BLaER1 (cell line): ENCODE data around the gene PWWP2B.

Source experiments
- H3K27ac ChIP-seq: shearing (Covaris generic); formaldehyde crosslinking; 2 replicates; pipeline ENCODE4 v1.8.1; 2022
- H3K27me3 ChIP-seq: shearing (Covaris generic); formaldehyde crosslinking; 2 replicates; pipeline ENCODE4 v1.8.1; 2022
- H3K36me3 ChIP-seq: shearing (Covaris generic); formaldehyde crosslinking; 2 replicates; pipeline ENCODE4 v1.8.1; 2022
- H3K4me1 ChIP-seq: shearing (Covaris generic); formaldehyde crosslinking; 2 replicates; pipeline ENCODE4 v1.8.1; 2022
- H3K4me2 ChIP-seq: shearing (Covaris generic); formaldehyde crosslinking; 2 replicates; pipeline ENCODE4 v1.8.1; 2022
- H3K4me3 ChIP-seq: shearing (Covaris generic); formaldehyde crosslinking; 2 replicates; pipeline ENCODE4 v1.8.1; 2022
- H3K9ac ChIP-seq: shearing (Covaris generic); formaldehyde crosslinking; 2 replicates; pipeline ENCODE4 v1.8.1; 2022
- H3K9me3 ChIP-seq: shearing (Covaris generic); formaldehyde crosslinking; 2 replicates; pipeline ENCODE4 v1.8.1; 2022
- H4K20me1 ChIP-seq: shearing (Covaris generic); formaldehyde crosslinking; 2 replicates; pipeline ENCODE4 v1.8.1; 2022
- Cebpa-rat ChIP-seq: shearing (Covaris generic); IDR thresholded peaks from 2 replicates; pipeline ENCODE4 v1.8.1; 2022

PWWP2B gene

GRCh38 chr10:132392811-132393694 lies 3.9 kb upstream of the PWWP2B start:
- H3K4me3 ChIP-seq = no peak overlapping the region
- H3K9ac ChIP-seq = no peak overlapping the region
- no peak for TF ChIP-seq Cebpa-rat
- no peak overlapping the region for H3K27ac ChIP-seq
- H4K20me1 ChIP-seq = peaks cover 11% of the 10 kb centered on the region
- H3K27me3 ChIP-seq = peaks cover 30% of the 10 kb centered on the region; the same call in 1 of the 2 replicates
- H3K4me2 ChIP-seq = peak overlapping the region; percentile 99
- H3K4me1 ChIP-seq = peaks cover 66% of the 10 kb centered on the region
- no peaks in the 10 kb centered on the region for H3K36me3 ChIP-seq
- no peaks in the 10 kb centered on the region for H3K9me3 ChIP-seq

DNA sequence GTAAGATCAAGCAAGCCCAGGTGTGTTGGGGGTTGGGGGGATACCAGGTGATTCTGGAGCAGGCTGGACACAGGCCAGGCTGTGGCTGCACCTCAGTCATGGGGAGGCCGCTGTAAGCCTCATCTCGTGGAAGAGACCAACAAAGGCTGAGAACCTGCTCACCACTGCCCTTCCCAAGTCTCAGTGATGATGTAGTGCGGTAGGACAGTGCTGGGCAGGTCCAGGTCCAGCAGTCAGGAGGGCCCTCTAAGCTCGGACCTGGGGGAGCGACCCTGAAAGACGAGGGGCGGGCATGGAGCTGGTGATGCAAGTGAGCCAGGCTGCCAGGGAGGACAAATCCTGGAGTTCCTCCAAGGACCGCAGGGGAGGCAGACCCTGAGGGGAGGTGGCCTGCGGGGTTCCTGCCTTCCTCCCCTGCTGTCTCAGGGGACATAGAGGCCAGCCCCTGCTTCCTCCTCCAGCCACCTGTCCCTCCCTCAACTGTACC lies 3.3 kb upstream of the PWWP2B start:
- Histone ChIP-seq H3K4me2 (peak overlapping the region; percentile 99), H3K27me3 (peaks cover 35% of the 10 kb centered on the region), H3K4me3 (0 out of 2 replicates have a peak overlapping the region, but pooled peaks have one; percentile 24), H3K36me3 (no peaks in the 10 kb centered on the region), H4K20me1 (peaks cover 18% of the 10 kb centered on the region), H3K4me1 (peaks cover 72% of the 10 kb centered on the region), H3K9ac (no peak overlapping the region; the same call in 1 of the 2 replicates), H3K27ac (no peak overlapping the region), H3K9me3 (no peaks in the 10 kb centered on the region)
- no peak for TF ChIP-seq Cebpa-rat

DNA sequence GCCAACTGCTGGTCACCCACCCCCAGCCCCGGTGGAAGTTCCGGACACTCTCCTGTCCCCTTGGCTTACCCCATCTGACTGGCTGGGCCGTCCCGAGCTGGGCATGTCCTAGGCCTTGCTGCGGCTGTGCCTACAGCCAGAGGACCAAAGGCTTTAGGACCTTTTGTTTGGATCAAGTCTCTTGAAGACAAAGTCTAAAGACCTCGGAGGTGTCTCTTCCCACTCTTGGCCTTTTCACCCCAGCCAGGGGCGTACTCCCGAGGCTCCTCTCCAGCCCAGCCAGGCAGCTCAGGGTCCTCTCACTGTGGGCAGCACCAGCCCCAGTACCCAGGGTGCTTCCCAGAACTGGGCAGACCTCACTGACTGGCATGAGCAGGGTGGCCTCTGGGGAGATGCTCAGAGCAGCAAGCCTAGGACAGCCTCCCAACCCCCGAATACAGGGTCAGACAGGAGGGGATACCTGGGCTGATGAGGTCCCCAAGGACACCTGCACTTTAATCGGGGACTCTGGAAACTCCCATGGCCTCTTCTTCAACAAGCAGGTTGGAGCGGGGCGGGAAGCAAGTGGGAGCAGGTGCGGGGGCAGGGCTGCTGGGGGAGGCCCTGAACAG lies 2.7 kb upstream of the PWWP2B start:
- H4K20me1 ChIP-seq = peaks cover 24% of the 10 kb centered on the region
- no peaks in the 10 kb centered on the region for H3K9me3 ChIP-seq
- no peak overlapping the region for H3K27ac ChIP-seq
- peaks cover 72% of the 10 kb centered on the region for H3K4me1 ChIP-seq
- TF ChIP-seq Cebpa-rat = no peak
- no peaks in the 10 kb centered on the region for H3K36me3 ChIP-seq
- H3K4me2 ChIP-seq = peak overlapping the region; percentile 99
- peak overlapping the region; percentile 8; the same call in 1 of the 2 replicates for H3K9ac ChIP-seq
- H3K4me3 ChIP-seq = 0 out of 2 replicates have a peak overlapping the region, but pooled peaks have one; percentile 24
- H3K27me3 ChIP-seq = peaks cover 35% of the 10 kb centered on the region

- H3K27ac ChIP-seq = no peak overlapping the region; the same call in 1 of the 2 replicates
- peak overlapping the region; percentile 99 for H3K4me2 ChIP-seq
- H3K4me3 ChIP-seq = peak overlapping the region; percentile 84
These were observed 1.9 kb upstream of the PWWP2B start for GRCh38 chr10:132394936-132395703.

DNA sequence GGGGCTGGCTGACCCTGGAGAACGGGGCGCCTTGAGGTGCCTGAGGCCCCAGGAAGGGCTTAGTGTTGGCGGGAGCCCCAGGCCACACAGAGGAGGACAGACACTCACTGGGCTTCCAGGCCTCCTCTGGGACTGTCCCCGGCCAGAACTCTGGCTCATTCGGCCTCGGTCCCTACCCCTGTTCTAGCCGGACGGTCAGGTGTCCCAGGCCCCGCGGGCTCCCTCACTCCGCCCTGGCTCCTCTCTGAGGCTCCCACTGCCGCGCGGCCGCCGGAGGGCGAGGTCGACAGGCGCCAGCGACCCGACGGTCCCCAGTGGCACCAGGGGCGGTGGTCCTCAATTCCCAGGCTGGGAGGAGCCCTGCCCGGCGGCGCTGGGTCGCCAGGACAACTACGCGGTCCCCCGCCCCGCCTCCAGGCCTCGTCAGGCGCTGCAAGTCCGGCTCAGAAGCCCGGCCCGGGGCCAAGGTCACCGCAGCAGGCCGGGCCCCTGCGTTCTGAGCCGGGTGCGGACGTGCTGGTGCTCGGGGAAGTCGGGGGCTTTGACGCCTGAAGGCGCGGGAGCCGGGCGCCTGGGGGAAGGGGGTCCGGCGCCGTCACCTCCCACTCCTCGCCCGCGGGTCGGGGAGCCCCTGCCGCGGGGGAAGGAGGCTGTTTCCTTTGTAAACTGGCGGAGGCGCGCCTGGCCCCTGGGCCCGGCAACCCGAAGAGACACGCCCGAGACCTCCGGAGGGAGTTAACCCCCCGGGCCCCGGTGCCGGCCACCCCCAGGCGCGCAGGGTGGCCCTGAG lies 1.1 kb upstream of the PWWP2B start:
- peak overlapping the region; percentile 86 for H3K9ac ChIP-seq
- peak overlapping the region; percentile 92 for H3K27ac ChIP-seq
- H4K20me1 ChIP-seq = peaks cover 40% of the 10 kb centered on the region
- peaks cover 72% of the 10 kb centered on the region for H3K4me1 ChIP-seq
- peaks cover 32% of the 10 kb centered on the region for H3K27me3 ChIP-seq
- H3K9me3 ChIP-seq = no peaks in the 10 kb centered on the region
- H3K4me2 ChIP-seq = peak overlapping the region; percentile 99
- H3K36me3 ChIP-seq = no peaks in the 10 kb centered on the region
- no peak for TF ChIP-seq Cebpa-rat
- peak overlapping the region; percentile 84 for H3K4me3 ChIP-seq

More at GRCh38 chr10:132394936-132395703, 1.9 kb upstream of the PWWP2B start:
- H3K9ac ChIP-seq = peak overlapping the region; percentile 86; the same call in 1 of the 2 replicates
- H4K20me1 ChIP-seq = peaks cover 32% of the 10 kb centered on the region
- no peaks in the 10 kb centered on the region for H3K36me3 ChIP-seq
- H3K9me3 ChIP-seq = no peaks in the 10 kb centered on the region
- H3K4me1 ChIP-seq = peaks cover 72% of the 10 kb centered on the region
- no peak for TF ChIP-seq Cebpa-rat
- H3K27me3 ChIP-seq = peaks cover 35% of the 10 kb centered on the region

DNA sequence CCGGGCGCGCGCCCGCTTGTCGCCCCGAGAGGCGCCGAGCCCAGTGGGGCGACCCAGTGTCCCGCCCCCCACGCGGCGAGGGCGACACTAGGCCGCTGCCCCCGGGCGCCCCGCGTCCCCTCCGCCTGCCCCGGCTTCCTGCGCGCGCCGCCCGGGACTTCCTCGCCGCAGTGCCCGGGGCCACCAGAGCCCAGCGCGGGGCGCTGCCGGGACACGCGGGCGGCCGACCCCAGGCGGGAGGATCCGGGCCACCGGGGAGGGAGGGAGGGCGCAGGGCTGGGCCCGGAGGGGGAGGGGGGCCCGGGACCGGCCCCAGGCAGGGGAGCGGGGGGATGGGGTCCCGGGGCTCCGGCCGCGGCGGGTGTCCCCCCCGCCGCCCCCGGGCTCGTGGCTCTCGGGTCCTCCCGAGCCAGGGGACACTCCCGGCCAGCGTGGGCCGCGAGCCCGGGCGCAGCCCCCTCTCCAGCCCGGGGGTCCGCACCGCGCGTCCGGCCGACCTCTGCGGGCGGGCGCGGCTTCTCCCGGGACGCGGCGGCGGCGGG lies 435 bp upstream of the PWWP2B start:
- H3K4me1 ChIP-seq = peaks cover 78% of the 10 kb centered on the region

DNA sequence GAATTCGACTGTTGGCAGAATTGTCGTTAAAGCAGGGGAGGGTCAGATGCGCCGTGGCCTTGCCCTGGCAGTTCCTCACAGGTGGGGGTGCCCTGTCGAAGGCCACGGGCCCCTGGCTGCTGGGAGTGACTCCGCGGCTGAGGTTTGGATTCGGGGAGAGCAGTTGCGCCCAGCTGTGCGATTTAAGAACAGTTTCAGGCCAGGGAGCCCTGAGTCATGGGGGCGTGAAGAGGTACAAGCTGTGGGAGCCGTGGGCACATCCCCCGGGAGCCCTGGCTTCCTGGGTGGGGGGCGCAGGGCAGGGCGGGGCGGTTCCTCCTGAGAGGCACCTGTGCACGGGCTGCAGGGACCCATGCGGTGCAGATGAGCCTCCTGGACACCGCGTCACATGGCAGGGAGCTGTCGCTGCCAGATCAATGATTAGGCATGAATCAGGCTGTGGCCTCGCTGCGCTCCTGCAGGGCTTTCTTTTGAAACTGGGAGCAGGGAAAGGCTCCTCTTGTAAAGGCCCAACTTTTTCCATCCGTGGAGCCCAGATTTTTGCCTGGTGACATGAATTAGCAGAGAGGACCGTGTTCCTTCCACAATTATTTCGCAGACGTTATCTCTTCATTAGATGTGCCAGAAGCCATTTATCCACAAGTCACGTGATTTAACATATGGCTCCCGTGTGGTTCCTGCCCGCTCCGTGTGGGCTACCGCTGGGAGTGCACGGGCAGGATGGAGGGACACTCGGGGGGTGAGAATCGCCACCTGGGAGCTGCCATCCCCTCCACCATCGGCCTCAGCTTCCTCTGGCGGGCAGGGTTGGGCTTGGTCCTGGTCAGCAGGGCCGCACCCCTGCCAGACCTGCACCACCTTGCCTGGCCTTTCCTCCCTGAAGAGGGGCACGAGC lies 918 bp downstream of the PWWP2B start:
- peak overlapping the region; percentile 99 for H3K4me2 ChIP-seq
- peak overlapping the region; percentile 86 for H3K9ac ChIP-seq
- H3K36me3 ChIP-seq = no peaks in the 10 kb centered on the region
- no peaks in the 10 kb centered on the region for H3K9me3 ChIP-seq
- TF ChIP-seq Cebpa-rat = no peak
- H3K4me3 ChIP-seq = peak overlapping the region; percentile 84
- peak overlapping the region; percentile 92 for H3K27ac ChIP-seq
- H3K4me1 ChIP-seq = peaks cover 89% of the 10 kb centered on the region
- H4K20me1 ChIP-seq = peaks cover 60% of the 10 kb centered on the region
- peaks cover 29% of the 10 kb centered on the region for H3K27me3 ChIP-seq

More for the DNA sequence above, 435 bp upstream of the PWWP2B start:
- Histone ChIP-seq H4K20me1 (peaks cover 47% of the 10 kb centered on the region), H3K4me3 (peak overlapping the region; percentile 84), H3K36me3 (no peaks in the 10 kb centered on the region), H3K4me2 (peak overlapping the region; percentile 99), H3K9ac (peak overlapping the region; percentile 86), H3K9me3 (no peaks in the 10 kb centered on the region), H3K27me3 (peaks cover 29% of the 10 kb centered on the region), H3K27ac (peak overlapping the region; percentile 92)
- no peak for TF ChIP-seq Cebpa-rat

DNA sequence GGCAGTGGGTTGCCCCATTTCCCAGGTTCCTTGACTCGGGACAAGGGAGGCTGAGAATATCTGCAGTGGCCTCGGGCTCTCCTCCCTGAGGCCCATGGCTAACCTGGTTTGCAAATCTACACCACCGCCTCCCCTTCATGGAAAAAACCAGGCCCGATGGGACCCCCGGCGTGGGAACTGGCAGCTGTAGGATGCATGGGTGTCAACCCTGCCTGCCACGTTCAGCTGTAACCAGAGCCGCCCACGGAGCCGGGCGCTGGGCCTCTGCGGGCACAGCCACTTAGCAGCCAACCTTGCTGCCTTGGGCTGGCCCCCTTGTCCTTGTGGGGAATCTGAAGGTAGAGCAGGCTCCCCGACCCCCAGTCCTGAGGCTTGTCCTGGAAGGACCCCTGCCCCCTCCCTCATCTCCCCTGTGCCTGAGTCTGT lies 1.6 kb downstream of the PWWP2B start:
- peaks cover 67% of the 10 kb centered on the region for H4K20me1 ChIP-seq
- H3K27me3 ChIP-seq = peaks cover 29% of the 10 kb centered on the region
- H3K4me1 ChIP-seq = peaks cover 89% of the 10 kb centered on the region
- H3K36me3 ChIP-seq = no peaks in the 10 kb centered on the region
- no peaks in the 10 kb centered on the region for H3K9me3 ChIP-seq
- no peak overlapping the region for H3K27ac ChIP-seq
- peak overlapping the region; percentile 84; the same call in 1 of the 2 replicates for H3K4me3 ChIP-seq
- peak overlapping the region; percentile 99 for H3K4me2 ChIP-seq
- H3K9ac ChIP-seq = no peak overlapping the region
- no peak for TF ChIP-seq Cebpa-rat
